Neuronal stem cell (in vitro differentiated cells): ENCODE data around the gene THEMIS.

Source experiments
- DNase-seq: peaks from one replicate; pipeline ENCODE4 v3.0.0-alpha.2; 2013; ENCODE audit warnings: low spot score
- H2AFZ ChIP-seq: one replicate; pipeline ENCODE4 v1.6.1; 2013; ENCODE audit warnings: mild to moderate bottlenecking, low read length, inconsistent platforms
- H2AK5ac ChIP-seq: 2 replicates; pipeline ENCODE4 v1.6.1; 2013; ENCODE audit warnings: low read depth, mild to moderate bottlenecking, inconsistent platforms, low read length, moderate library complexity, mixed read lengths
- H2BK120ac ChIP-seq: 2 replicates; pipeline ENCODE4 v1.6.1; 2013; ENCODE audit warnings: low read depth, mild to moderate bottlenecking, inconsistent platforms, low read length, moderate library complexity, mixed read lengths
- H2BK12ac ChIP-seq: one replicate; pipeline ENCODE4 v1.6.1; 2013; ENCODE audit warnings: low read length, inconsistent platforms
- H2BK15ac ChIP-seq: 2 replicates; pipeline ENCODE4 v1.6.1; 2013; ENCODE audit warnings: mild to moderate bottlenecking, low read length, inconsistent platforms, mixed read lengths
- H2BK5ac ChIP-seq: one replicate; pipeline ENCODE4 v1.6.1; 2013; ENCODE audit warnings: inconsistent platforms, mild to moderate bottlenecking, low read length, moderate library complexity
- H3K14ac ChIP-seq: one replicate; pipeline ENCODE4 v1.6.1; 2013; ENCODE audit warnings: low read length, inconsistent platforms
- H3K18ac ChIP-seq: 2 replicates; pipeline ENCODE4 v1.6.1; 2013; ENCODE audit warnings: low read length, inconsistent platforms
- H3K23ac ChIP-seq: 2 replicates; pipeline ENCODE4 v1.6.1; 2013; ENCODE audit warnings: low read depth, mild to moderate bottlenecking, mixed read lengths, low read length, inconsistent platforms; ENCODE audit not compliant: poor library complexity
- H3K27ac ChIP-seq: replicated peaks from 3 replicates; pipeline ENCODE4 v1.5.1; 2013; ENCODE audit warnings: low read length, inconsistent platforms
- H3K27me3 ChIP-seq, 3 experiments: 2 replicates each; pipeline ENCODE4 v1.6.1; 2013; ENCODE audit warnings: low read length in 3 of 3, mild to moderate bottlenecking in 2 of 3, inconsistent platforms in 1 of 3, low read depth in 1 of 3, mixed read lengths in 1 of 3, moderate library complexity in 1 of 3; ENCODE audit not compliant: control insufficient read depth in 3 of 3, insufficient read depth in 3 of 3
- H3K36me3 ChIP-seq, 2 donors: replicated peaks in 1 of 2; 2 replicates each; pipeline ENCODE4 v1.6.1; 2013; ENCODE audit warnings: low read length in 2 of 2; ENCODE audit not compliant: control insufficient read depth in 2 of 2, insufficient read depth in 2 of 2
- H3K4ac ChIP-seq: 2 replicates; pipeline ENCODE4 v1.6.1; 2013; ENCODE audit warnings: inconsistent platforms, mild to moderate bottlenecking, low read length, moderate library complexity
- H3K4me1 ChIP-seq, 2 donors: 1 replicate in 1 of 2; 2 replicates in 1 of 2; pipeline ENCODE4 v1.6.1; 2013; ENCODE audit warnings: low read length in 2 of 2, low read depth in 1 of 2; ENCODE audit not compliant: control insufficient read depth in 2 of 2, insufficient read depth in 1 of 2
- H3K4me2 ChIP-seq: one replicate; pipeline ENCODE4 v1.6.1; 2013; ENCODE audit warnings: mild to moderate bottlenecking, low read length, inconsistent platforms; ENCODE audit not compliant: insufficient read depth, poor library complexity, severe bottlenecking
- H3K4me3 ChIP-seq, 2 donors: 2 replicates each; pipeline ENCODE4 v1.5.1; 2013; ENCODE audit warnings: low read length in 2 of 2, mild to moderate bottlenecking in 2 of 2, inconsistent platforms in 1 of 2, moderate library complexity in 1 of 2
- H3K79me1 ChIP-seq: one replicate; pipeline ENCODE4 v1.6.1; 2013; ENCODE audit warnings: low read depth, mild to moderate bottlenecking, inconsistent platforms, low read length, moderate library complexity
- H3K9ac ChIP-seq: one replicate; pipeline ENCODE4 v1.6.1; 2013; ENCODE audit warnings: mild to moderate bottlenecking, low read depth, low read length, inconsistent platforms; ENCODE audit not compliant: poor library complexity
- H3K9me3 ChIP-seq, 2 donors: replicated peaks in 1 of 2; 2 replicates each; pipeline versions ENCODE3 to v1.6.1; 2013; ENCODE audit warnings: low read length in 2 of 2, mild to moderate bottlenecking in 2 of 2, inconsistent platforms in 1 of 2, low read depth in 1 of 2, mixed read lengths in 1 of 2, moderate library complexity in 1 of 2; ENCODE audit not compliant: control insufficient read depth in 2 of 2, insufficient read depth in 1 of 2
- H4K8ac ChIP-seq: one replicate; pipeline ENCODE4 v1.6.1; 2013; ENCODE audit warnings: low read depth, mild to moderate bottlenecking, inconsistent platforms, low read length, moderate library complexity
- H4K91ac ChIP-seq: one replicate; pipeline ENCODE4 v1.6.1; 2013; ENCODE audit warnings: low read length, low read depth, mild to moderate bottlenecking, inconsistent platforms; ENCODE audit not compliant: poor library complexity
- WGBS, 2 donors: extraction: QIAGEN DNeasy Blood & Tissue Kit; methylation state at CpG; one replicate each; pipeline ENCODE4 v1.1.7; 2013; ENCODE audit warnings: missing lambda C conversion rate in 2 of 2, mixed read lengths in 1 of 2; ENCODE audit not compliant: insufficient read length in 2 of 2, insufficient replicate concordance in 1 of 2; ENCODE audit errors: extremely low coverage in 2 of 2; 5-methylcytosine and 5-hydroxymethylcytosine counted together

THEMIS gene

DNA sequence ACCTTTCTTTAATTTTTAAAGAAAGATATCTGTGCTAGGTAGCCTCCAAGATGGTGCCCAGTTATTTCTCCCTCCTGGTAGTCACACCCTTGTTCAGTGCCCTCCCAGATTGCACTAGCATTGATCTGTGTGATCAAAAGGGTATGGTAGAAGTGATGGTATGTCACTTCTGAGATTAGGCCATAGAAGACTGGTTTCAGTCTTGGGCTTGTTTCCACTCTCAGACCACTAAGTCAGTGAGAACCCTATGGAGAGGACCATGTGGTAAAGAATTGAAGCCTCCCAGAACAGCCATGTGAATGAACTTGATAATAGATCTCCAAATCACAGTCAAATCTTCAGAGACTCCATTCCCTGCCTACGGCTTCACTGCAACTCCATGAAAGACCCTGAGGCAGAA lies 57.3 kb downstream of the THEMIS start:
- H2AK5ac ChIP-seq, result no peak overlapping the region
- no peak overlapping the region for H3K4me3 ChIP-seq
- no peak overlapping the region for H3K18ac ChIP-seq
- no peak overlapping the region for H2BK5ac ChIP-seq
- H3K4me1 ChIP-seq, result no peaks in the 10 kb centered on the region
- H3K36me3 ChIP-seq, result no peaks in the 10 kb centered on the region
- H3K14ac ChIP-seq, result no peak overlapping the region
- H3K23ac ChIP-seq, result no peak overlapping the region
- H3K27me3 ChIP-seq, result no peaks in the 10 kb centered on the region
- H3K4me2 ChIP-seq, result no peak overlapping the region
- no peak overlapping the region for H3K4ac ChIP-seq
- no peak overlapping the region for H2BK12ac ChIP-seq
- no peaks in the 10 kb centered on the region for H3K79me1 ChIP-seq
- no peaks in the 10 kb centered on the region for H3K9me3 ChIP-seq
- H4K8ac ChIP-seq, result no peak overlapping the region
- no peak overlapping the region for H3K27ac ChIP-seq
- H2BK15ac ChIP-seq, result no peak overlapping the region
- no peak overlapping the region for H2BK120ac ChIP-seq
- H2AFZ ChIP-seq, result no peak overlapping the region
- no peak for DNase-seq
- H3K9ac ChIP-seq, result no peak overlapping the region
- no CpG with 5 or more reads among the region's 1 CpG for WGBS, 2 donors
- no peak overlapping the region for H4K91ac ChIP-seq

DNA sequence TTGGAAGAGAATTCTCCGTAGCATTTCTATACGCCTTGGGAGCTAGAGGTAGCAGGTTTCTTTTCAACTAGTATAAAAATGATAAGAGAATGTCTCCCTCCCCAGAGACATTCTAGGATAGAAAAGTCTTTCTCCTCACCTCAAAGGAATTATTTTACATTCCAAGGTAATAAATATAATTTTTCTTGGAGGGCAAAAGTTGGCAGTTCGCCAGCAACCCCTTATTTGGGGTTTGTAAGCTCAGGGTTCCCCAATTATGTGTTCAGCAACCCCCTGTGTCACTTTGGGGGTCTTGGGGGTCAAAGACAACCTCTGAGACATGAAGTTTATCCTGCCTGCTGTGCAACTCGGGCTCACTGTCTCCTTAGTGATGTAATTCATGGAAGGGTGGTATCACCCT lies 58.3 kb downstream of the THEMIS start:
- Histone ChIP-seq H2BK5ac (no peak overlapping the region), H3K18ac (no peak overlapping the region), H3K4me1 (no peaks in the 10 kb centered on the region), H2BK120ac (no peak overlapping the region), H3K4ac (no peak overlapping the region), H4K8ac (no peak overlapping the region), H2BK15ac (no peak overlapping the region), H2AK5ac (no peak overlapping the region), H3K27ac (no peak overlapping the region), H3K9me3 (no peaks in the 10 kb centered on the region), H3K4me2 (no peak overlapping the region), H4K91ac (no peak overlapping the region), H3K23ac (no peak overlapping the region), H3K9ac (no peak overlapping the region), H3K79me1 (no peaks in the 10 kb centered on the region), H3K14ac (no peak overlapping the region), H3K27me3 (no peaks in the 10 kb centered on the region), H3K36me3 (no peaks in the 10 kb centered on the region), H2AFZ (no peak overlapping the region), H3K4me3 (no peak overlapping the region), H2BK12ac (no peak overlapping the region)
- no CpG with 5 or more reads among the region's 4 CpGs for WGBS, 2 donors
- no peak for DNase-seq

DNA sequence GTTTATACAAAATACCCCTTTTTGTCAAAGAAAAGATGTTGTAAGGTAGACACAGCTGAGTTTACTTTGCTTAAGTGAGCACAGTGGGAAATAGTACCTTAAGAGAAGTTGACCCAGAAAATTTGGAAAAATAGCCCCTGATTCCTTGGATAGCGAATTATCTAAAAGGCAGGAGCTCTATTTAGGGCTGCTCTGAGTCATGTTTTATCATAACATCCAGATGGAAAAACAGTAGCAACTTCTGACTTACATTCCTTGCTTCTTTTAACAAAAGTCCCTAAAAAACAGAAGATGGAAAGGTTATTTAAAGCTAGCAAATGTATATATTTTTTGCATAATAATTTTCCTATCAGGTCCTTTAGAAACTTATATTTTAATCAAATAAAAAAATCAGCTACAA lies 59.0 kb downstream of the THEMIS start:
- Histone ChIP-seq H4K91ac (no peak overlapping the region), H2BK12ac (no peak overlapping the region), H3K9me3 (no peaks in the 10 kb centered on the region), H3K23ac (no peak overlapping the region), H2BK15ac (no peak overlapping the region), H3K4me3 (no peak overlapping the region), H3K4ac (no peak overlapping the region), H3K4me2 (no peak overlapping the region), H3K27ac (no peak overlapping the region), H3K4me1 (no peaks in the 10 kb centered on the region), H2BK5ac (no peak overlapping the region), H2BK120ac (no peak overlapping the region), H3K36me3 (no peaks in the 10 kb centered on the region), H3K9ac (no peak overlapping the region), H3K14ac (no peak overlapping the region), H2AFZ (no peak overlapping the region), H3K18ac (no peak overlapping the region), H2AK5ac (no peak overlapping the region), H3K27me3 (no peaks in the 10 kb centered on the region), H4K8ac (no peak overlapping the region), H3K79me1 (no peaks in the 10 kb centered on the region)
- DNase-seq, result no peak
- WGBS, 2 donors, result no CpG with 5 or more reads among the region's 1 CpG

DNA sequence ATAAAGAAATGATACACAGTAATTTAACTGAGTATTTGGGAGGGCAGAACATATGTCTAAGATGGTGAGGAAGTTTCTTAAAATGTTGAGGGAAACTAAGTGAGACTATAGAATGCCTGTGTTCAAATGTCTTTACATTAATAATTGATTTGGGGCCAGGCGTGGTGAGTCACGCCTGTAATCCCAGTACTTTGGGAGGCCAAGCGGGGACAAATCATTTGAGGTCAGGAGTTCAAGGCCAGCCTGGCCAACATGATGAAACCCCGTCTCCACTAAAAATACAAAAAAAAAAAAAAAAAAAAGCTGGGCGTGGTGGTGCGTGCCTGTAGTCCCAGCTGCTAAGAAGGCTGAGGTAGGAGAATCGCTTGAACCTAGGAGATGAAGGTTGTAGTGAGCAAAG lies 66.7 kb downstream of the THEMIS start:
- no peak overlapping the region for H3K4me3 ChIP-seq
- no peak overlapping the region for H3K4ac ChIP-seq
- H3K23ac ChIP-seq, result no peak overlapping the region
- no peaks in the 10 kb centered on the region for H3K9me3 ChIP-seq
- no peaks in the 10 kb centered on the region for H3K79me1 ChIP-seq
- no peak overlapping the region for H2BK15ac ChIP-seq
- no peak overlapping the region for H3K4me2 ChIP-seq
- no peak overlapping the region for H3K14ac ChIP-seq
- WGBS, 2 donors, result no CpG with 5 or more reads among the region's 7 CpGs
- no peak overlapping the region for H3K27ac ChIP-seq
- no peak overlapping the region for H2BK12ac ChIP-seq
- no peaks in the 10 kb centered on the region for H3K4me1 ChIP-seq
- H3K36me3 ChIP-seq, result no peaks in the 10 kb centered on the region
- no peak overlapping the region for H4K8ac ChIP-seq
- no peak overlapping the region for H3K18ac ChIP-seq
- no peak overlapping the region for H2BK5ac ChIP-seq
- H3K9ac ChIP-seq, result no peak overlapping the region
- H2AK5ac ChIP-seq, result no peak overlapping the region
- H3K27me3 ChIP-seq, result no peaks in the 10 kb centered on the region
- H2AFZ ChIP-seq, result no peak overlapping the region
- H2BK120ac ChIP-seq, result no peak overlapping the region
- H4K91ac ChIP-seq, result no peak overlapping the region
- no peak for DNase-seq
